Stimulated activated CD8-positive, alpha-beta memory T cell treated with anti-CD3 and anti-CD28 coated beads, Interleukin-7, amount 100 ng/mL, for 24 hours (primary cell): ENCODE measurements around the gene PFDN6.

Experiments used
- DNase-seq: peaks from one replicate; pipeline ENCODE4 v3.0.0-alpha.2; 2020; ENCODE audit warnings: low read depth

PFDN6 gene

DNA sequence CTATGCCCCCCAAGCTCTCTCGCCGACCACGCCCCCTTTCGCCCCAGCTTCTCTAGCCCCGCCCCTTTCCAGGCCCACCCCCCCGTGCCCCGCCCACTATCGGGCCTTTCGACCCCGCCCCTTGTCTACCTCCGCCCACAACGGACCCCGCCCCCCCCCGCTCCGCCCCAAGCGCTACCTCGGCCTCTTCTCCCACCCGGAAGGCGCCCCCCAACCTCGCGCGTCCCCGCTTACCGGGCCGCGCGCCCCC is 27.9 kb downstream of the PFDN6 start:
- peak; percentile 48 for DNase-seq

DNA sequence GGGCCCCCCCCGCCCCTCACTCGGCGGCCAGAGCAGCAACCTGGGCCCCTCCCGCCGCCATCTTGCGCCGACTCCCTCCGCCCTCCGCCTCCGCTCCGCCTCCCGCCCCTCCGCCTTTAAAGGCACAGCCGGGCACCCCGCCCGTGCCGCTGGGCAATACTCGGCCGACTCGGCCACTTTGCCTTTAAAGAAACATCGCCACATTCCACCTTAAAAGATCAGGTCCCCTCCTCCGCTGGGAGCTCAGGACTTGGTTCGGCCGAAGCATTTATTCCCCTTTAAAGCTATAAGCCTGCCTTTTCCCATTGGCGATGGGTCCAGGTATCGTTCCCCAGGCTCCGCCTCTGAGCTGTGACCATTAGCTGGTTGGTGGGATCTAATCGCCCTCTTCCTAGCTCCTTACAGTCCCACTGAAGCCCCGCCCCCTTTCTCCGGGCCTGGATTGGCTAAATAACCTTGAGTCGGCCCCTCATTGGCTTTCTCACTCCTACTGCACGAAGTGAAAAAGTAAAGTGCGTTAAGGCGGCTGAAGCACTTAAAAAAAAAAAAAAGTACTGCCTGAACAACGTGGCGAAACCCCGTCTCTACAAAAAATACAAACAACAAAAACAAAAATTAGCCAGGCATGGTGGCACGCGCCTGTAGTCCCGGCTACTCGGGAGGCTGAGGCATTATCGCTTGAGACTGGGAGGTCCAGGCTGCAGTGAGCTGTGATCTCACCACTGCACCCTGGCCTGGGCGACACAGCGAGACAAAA is 28.4 kb downstream of the PFDN6 start, which contains the start of gene ZBTB22:
ZBTB22 (minus strand) TSS at position 76 of the 757 bp plus-strand sequence. CDS start 828 bp downstream, outside the sequence.
- DNase-seq, result peak; percentile 96

DNA sequence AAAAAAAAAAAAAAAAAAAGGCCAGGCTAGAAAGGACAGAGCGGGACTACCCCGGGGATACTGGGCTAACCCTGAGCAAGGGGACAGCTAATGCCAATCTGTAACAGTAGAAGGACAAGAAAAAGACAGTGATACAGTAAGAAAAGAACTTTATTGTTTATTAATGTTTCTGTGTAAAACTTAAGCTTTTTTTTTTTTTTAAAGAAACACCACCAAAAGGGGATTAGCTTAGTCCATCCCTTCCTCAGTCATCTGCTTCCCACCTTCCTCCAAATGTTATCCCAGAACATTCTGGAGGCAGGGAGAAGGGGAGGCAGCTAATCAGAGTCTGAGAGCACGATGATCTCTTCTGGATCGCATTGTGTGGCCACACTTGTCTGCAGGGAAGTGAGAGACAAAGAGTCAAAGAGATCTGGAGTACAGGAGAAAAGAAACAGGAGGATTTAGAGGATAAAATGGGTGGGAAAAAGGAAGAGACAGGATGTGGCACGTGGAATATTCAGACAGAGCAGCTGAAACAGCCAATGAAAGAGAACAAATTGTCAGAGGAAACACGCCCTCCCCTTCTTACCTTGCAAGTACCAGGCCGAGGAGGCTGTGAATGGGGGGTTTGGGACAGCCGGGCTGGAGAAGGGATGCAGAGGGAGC is 29.1 kb downstream of the PFDN6 start:
- DNase-seq, result no peak

DNA sequence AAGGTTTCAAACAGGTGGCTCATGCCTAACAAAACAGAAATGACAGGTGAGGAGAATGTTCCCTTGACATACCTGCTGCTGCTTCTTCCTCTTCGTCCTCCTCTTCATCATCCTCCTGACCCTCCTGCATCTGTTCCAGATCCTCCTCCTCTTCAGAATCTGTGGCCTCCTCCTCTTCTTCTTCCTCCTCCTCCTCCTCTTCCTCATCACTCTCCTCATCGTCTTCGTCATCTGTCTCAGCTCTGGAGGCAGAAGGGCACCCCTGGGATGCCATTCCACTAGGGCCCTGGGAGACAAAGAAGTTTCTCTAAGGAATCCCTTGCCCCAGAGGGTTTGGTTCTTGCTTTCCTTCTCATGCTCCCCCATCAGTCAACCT is 30.5 kb downstream of the PFDN6 start:
- DNase-seq, result no peak

DNA sequence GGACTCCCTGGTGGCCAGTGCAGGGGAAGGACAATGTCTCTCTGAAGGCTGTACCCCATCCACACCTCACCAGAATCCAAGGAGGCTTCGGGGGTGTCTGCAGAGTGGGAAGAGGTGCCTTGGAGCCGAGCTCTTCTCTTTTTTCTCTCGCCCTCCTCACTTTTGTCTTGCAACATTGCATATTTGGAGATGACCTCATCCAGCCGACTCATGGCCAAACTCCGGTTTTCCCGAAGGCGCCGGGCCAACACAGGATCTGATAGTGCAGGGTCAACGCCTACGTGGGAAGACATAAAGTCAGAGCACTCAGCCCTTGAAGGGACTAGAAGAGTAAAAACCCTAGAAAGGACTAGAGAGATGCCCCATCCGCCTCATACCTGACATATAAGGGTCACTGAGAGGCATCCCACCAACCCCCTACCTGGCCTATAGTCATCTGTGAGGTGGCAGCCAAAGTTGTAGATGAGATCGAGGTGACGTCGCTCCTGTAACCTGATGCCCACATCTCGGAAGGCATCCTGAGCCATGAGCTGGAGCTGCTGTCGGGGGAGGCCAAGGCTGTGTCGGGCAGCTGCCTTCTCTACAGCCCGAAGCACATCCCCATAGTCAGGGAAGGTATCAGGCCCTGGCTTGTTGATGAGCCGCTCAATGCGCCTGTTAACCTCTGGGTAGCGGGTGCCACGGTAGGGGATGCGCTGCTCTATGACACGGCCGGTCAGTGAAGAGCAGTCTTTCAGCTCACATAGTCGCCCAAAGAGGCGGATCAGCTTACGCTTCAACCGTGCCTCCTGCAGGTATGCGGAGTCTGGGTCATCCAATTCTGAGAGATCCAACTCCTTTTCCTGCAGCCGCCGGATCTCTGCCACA is 31.1 kb downstream of the PFDN6 start:
- DNase-seq, result no peak

DNA sequence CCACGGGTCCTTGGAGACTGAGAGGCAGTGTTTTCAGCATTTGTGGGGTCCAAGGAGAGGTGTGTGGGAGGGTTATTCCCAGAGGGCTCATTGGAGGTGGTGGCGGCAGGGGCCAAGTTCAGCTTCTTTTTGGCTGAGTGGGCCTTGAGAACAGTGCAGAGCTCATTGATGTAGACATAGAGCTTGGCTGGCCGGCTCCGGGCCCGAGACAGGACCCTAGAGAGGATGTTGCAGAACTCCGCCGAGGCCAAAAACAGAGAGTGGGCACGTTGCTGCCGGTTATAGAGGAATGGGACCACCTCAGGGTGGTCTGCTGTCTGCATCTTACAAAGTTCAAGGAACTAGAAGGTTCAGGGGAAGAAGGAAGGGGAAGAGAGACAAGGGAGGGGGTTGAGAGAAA is 31.8 kb downstream of the PFDN6 start:
- no peak for DNase-seq

DNA sequence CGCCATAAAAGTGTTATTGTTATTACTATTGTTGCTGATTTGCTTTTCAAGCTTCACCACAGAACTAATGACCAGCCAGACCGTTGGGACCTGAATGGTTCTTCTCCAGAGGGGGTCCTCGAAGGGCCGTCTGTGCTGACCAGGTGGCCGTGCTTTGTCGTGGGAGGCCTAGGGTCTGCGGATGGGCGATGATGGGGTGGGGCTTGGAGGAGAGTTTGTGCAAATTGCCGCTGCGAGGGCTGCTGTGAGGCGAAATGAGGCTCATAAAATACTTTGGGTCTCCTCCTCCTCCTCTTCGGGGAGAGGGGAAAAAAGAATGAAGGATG is 34.2 kb downstream of the PFDN6 start:
- no peak for DNase-seq

DNA sequence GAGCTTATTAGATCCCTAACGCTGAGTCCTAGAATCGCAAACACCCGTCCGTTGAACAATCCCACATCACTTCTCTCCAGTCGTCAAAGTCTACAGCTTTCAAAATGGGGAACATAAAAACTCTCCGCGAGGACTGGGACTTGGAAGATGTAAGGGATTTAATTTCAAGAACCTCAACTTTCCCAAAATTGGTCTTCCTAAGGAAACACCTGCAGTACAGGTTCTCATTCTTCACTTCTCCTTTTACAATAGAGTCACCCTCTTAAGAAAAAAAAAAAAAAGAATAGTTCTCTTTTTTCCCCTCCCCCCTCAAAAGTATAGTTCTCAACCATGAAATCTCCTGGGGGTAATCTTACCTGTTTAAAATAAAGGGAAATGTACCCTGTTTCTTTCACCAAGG is 34.7 kb downstream of the PFDN6 start:
- DNase-seq, result no peak

DNA sequence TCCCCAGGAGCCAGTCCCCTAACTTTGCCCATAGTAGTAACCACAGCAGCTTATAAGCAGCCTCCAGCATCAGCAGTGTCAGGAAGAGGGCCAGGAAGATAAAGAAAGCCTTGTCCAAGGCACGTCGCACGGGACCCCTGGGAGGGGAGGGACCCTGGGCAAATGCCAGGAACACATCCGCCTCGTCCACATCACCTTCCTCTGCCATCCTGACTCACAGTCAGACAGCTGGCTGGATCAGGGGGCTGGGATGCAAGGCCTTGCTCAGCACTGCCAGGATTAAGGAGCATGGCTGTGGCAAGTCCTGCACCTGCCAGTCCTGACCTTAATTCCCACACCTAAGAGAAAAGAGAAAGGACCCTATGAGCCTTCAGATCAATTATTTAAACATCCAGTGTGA is 39.7 kb downstream of the PFDN6 start:
- no peak for DNase-seq

DNA sequence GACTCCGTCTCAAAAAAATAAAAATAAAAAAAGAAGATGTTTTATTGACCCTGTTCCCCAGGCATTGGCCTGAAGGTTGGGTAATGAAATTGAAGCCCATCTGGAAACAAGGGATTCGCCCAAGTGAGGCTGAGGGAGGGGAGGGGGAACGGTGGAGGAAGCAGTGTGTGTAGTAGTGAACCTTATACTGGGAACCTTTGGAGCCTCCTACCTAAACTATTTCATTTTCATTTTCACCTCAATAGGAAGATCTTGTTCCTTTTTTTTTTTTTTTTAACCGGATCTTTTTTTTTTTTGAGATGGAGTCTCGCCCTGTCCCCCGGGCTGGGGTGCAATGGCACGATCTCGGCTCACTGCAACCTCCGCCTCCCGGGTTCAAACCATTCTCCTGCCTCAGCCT is 41.3 kb downstream of the PFDN6 start:
- no peak for DNase-seq

DNA sequence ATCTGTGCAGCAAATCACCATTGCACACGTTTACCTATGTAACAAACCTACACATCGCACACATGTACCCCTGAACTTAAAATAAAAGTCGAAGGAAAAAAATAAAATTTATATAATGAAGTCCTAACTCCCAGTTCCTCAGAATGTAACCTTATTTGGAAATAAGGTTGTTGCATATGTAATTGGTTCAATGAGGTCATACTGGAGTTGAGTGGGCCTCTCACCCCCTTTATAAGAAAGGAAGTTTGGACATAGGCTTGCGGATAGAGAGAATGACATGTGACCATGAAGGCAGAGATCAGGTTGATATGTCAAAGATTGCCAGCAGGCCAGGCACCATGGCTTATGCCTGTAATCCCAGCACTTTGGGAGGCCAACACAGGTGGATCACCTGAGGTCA is 44.3 kb downstream of the PFDN6 start:
- DNase-seq, result no peak

DNA sequence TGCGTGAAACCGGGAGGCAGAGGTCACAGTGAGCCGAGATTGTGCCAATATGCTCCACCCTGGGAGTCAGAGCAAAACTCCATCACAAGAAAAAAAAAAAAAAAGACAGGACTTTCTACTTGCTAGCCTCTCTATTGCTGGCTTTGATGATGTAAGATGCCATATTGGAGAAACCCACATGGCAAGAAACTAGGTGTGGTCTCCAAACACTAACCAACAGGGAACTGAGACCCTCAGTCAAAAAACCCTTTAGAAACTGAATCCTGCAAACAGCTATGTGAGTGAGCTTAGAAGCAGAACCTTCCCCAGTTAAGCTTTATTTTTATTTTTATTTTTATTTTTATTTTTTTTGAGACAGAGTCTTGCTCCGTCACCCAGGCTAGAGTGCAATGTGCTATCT is 46.5 kb downstream of the PFDN6 start:
- DNase-seq, result no peak

DNA sequence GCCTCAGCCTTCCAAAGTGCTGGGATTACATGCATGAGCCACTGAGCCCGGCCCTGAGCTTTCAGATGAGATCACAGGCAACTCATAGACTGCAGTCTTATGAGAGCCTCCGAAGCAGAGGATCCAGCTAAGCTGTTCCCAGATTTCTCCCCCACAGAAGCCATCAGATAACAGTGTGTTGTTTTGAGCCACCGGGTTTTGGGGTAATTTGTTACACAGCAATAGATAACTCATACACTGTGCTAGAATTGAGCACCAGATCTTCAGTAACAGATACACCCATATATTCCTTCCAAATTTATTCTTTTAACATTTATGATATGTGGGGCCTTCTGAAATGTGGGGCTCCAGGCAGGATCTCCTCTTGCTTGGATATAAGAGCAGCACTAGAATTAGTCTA is 47.1 kb downstream of the PFDN6 start:
- no peak for DNase-seq

DNA sequence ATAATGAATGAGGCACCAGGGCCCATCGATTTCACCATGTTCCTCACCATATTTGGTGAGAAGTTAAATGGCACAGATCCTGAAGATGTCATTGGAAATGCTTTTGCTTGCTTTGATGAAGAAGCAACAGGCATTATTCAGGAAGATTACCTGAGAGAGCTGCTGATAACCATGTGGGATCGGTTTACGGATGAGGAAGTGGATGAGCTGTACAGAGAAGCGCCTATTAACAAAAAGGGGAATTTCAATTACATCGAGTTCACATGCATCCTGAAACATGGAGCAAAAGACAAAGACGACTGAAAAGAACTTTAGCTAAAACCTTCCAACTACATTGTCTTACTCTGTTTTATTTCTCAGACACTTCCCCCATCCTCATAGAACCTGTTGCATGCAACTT is 49.8 kb downstream of the PFDN6 start:
- DNase-seq, result no peak
